ENCODE measurements around the gene GFY. TPM values are rescaled to one million over a fixed set of nuclear protein-coding genes. Genes with fewer than 3 reads are reported as not detected.
"Not testable (repeated sequence)": the region's sequence is repeated elsewhere in the genome, so short reads cannot be mapped to it uniquely, and the experiment has no call there.

Gene GFY
- total and polyA plus RNA-seq, 2 experiments from 2014 or later: 1.2 TPM; not detected in 1

- Histone ChIP-seq H3K4me2 (no peak overlapping the region), H3K4me3 (no peak overlapping the region), H3K4me1 (ENCODE audit: insufficient read depth) (peaks cover 11% of the 10 kb centered on the region; the same call in 1 of the 2 replicates), H3F3A (replicated peaks; ENCODE audit: low read depth) (peaks cover 24% of the 10 kb centered on the region; the same call in 1 of the 2 replicates), H3K79me2 (replicated peaks; ENCODE audit: insufficient read depth) (no peaks in the 10 kb centered on the region), H3K27ac (ENCODE audit: low read depth) (no peak overlapping the region), H3K9me2 (ENCODE audit: insufficient read depth) (no peaks in the 10 kb centered on the region), H2AFZ (no peak overlapping the region), H3K27me3 (ENCODE audit: insufficient read depth) (no peaks in the 10 kb centered on the region; the same call in 1 of the 2 replicates), H4K20me1 (replicated peaks; ENCODE audit: insufficient read depth) (no peaks in the 10 kb centered on the region), H3K36me3 (ENCODE audit: insufficient read depth) (no peaks in the 10 kb centered on the region)
- Mint-ChIP-seq H3K4me1 (peaks cover 21% of the 10 kb centered on the region), H3K9me3 (no peaks in the 10 kb centered on the region), H3K4me3 (no peak overlapping the region), H3K27ac (no peak overlapping the region), H3K27me3 (ENCODE audit: insufficient read depth, low read depth, poor library complexity) (peaks cover 23% of the 10 kb centered on the region), H3K36me3 (ENCODE audit: low read depth) (peaks cover 19% of the 10 kb centered on the region)
- no peak for DNase-seq (ENCODE audit: low spot score)
- no peak for ATAC-seq
- TF ChIP-seq CREB1 (CRISPR knock-in tag; IDR thresholded peaks at IDR 0.05; ENCODE audit: low read depth) (no peak), POLR2AphosphoS5 (IDR thresholded peaks at IDR 0.05; ENCODE audit: low read depth) (no peak), ZNF114 (CRISPR knock-in tag; IDR thresholded peaks at IDR 0.05) (no peak), JUNB (IDR thresholded peaks at IDR 0.05; ENCODE audit: unreplicated experiment) (no peak), NANOG (IDR thresholded peaks at IDR 0.05; ENCODE audit: borderline replicate concordance) (no peak), EZH2 (IDR thresholded peaks at IDR 0.05; ENCODE audit: low read depth, unreplicated experiment) (no peak), ZNF331 (CRISPR knock-in tag; IDR thresholded peaks at IDR 0.05; ENCODE audit: low read depth) (no peak)
- TF ChIP-seq, protein P1, sequence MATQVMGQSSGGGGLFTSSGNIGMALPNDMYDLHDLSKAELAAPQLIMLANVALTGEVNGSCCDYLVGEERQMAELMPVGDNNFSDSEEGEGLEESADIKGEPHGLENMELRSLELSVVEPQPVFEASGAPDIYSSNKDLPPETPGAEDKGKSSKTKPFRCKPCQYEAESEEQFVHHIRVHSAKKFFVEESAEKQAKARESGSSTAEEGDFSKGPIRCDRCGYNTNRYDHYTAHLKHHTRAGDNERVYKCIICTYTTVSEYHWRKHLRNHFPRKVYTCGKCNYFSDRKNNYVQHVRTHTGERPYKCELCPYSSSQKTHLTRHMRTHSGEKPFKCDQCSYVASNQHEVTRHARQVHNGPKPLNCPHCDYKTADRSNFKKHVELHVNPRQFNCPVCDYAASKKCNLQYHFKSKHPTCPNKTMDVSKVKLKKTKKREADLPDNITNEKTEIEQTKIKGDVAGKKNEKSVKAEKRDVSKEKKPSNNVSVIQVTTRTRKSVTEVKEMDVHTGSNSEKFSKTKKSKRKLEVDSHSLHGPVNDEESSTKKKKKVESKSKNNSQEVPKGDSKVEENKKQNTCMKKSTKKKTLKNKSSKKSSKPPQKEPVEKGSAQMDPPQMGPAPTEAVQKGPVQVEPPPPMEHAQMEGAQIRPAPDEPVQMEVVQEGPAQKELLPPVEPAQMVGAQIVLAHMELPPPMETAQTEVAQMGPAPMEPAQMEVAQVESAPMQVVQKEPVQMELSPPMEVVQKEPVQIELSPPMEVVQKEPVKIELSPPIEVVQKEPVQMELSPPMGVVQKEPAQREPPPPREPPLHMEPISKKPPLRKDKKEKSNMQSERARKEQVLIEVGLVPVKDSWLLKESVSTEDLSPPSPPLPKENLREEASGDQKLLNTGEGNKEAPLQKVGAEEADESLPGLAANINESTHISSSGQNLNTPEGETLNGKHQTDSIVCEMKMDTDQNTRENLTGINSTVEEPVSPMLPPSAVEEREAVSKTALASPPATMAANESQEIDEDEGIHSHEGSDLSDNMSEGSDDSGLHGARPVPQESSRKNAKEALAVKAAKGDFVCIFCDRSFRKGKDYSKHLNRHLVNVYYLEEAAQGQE (IDR thresholded peaks at IDR 0.05; ENCODE audit: unreplicated experiment): no peak
Measured at GRCh38 chr19:49472936-49473335, 47.7 kb downstream of the GFY start.

GRCh38 chr19:49473501-49473867 lies 48.3 kb downstream of the GFY start:
- not testable (repeated sequence) for DNase-seq (ENCODE audit: low spot score); H3K9me3 Mint-ChIP-seq; H3K27ac ChIP-seq (ENCODE audit: low read depth); H3K4me3 Mint-ChIP-seq; ATAC-seq; H2AFZ ChIP-seq; H3K9me2 ChIP-seq (ENCODE audit: insufficient read depth); H3K4me1 ChIP-seq (ENCODE audit: insufficient read depth); H3K36me3 ChIP-seq (ENCODE audit: insufficient read depth); H4K20me1 ChIP-seq (replicated peaks; ENCODE audit: insufficient read depth); H3K79me2 ChIP-seq (replicated peaks; ENCODE audit: insufficient read depth); H3K27me3 ChIP-seq (ENCODE audit: insufficient read depth); H3K27ac Mint-ChIP-seq
- Histone ChIP-seq H3F3A (replicated peaks; ENCODE audit: low read depth) (peaks cover 24% of the 10 kb centered on the region; the same call in 1 of the 2 replicates), H3K4me2 (peak overlapping the region; percentile 81; the same call in 1 of the 2 replicates), H3K4me3 (peak overlapping the region; percentile 65; the same call in 1 of the 2 replicates)
- H3K36me3 Mint-ChIP-seq (ENCODE audit: low read depth): peaks cover 19% of the 10 kb centered on the region
- H3K4me1 Mint-ChIP-seq: peaks cover 21% of the 10 kb centered on the region
- peaks cover 22% of the 10 kb centered on the region for H3K27me3 Mint-ChIP-seq (ENCODE audit: insufficient read depth, low read depth, poor library complexity)
